ENCODE data around the gene ABI3BP.

ABI3BP gene

DNA sequence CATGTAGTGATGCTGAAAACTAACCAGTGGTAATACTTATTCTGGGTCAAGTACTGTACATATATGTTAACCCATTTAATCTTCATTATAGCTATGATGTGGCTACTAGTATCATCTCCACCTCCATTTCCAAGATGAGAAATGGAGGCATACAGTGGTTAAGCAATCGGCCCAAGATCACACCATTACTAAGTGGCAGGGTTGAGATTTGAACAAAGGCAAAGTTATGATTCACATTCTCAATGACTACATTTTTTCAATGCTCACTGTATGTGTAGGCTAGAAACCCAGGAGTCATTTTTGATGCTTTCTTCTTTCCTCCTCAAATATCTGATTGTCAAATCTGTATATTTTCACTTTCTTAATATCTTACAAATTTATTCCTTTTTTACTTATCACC lies 30.2 kb downstream of the ABI3BP start:
- Histone ChIP-seq H3K36me3 (ENCODE audit: insufficient read depth, low read length) (no peaks in the 10 kb centered on the region), H3K79me2 (ENCODE audit: insufficient read depth, low read length) (no peaks in the 10 kb centered on the region), H3K27me3 (ENCODE audit: insufficient read depth, low read length) (no peaks in the 10 kb centered on the region), H3K9me3 (ENCODE audit: low read length) (no peaks in the 10 kb centered on the region), H3K4me1 (ENCODE audit: insufficient read depth, low read length, severe bottlenecking) (no peaks in the 10 kb centered on the region), H3F3A (ENCODE audit: insufficient read depth, low read length) (no peaks in the 10 kb centered on the region), H3K9me2 (ENCODE audit: low read depth, low read length) (no peaks in the 10 kb centered on the region), H4K20me1 (ENCODE audit: insufficient read depth, low read length) (no peaks in the 10 kb centered on the region), H3K27ac (ENCODE audit: low read depth, low read length, poor library complexity, severe bottlenecking) (no peak overlapping the region), H2AFZ (ENCODE audit: low read length) (no peak overlapping the region), H3K9ac (ENCODE audit: low read length) (no peak overlapping the region), H3K4me2 (ENCODE audit: low read length) (no peak overlapping the region), H3K4me3 (ENCODE audit: low read depth, low read length, poor library complexity, severe bottlenecking) (no peak overlapping the region)
- TF ChIP-seq, protein P1, sequence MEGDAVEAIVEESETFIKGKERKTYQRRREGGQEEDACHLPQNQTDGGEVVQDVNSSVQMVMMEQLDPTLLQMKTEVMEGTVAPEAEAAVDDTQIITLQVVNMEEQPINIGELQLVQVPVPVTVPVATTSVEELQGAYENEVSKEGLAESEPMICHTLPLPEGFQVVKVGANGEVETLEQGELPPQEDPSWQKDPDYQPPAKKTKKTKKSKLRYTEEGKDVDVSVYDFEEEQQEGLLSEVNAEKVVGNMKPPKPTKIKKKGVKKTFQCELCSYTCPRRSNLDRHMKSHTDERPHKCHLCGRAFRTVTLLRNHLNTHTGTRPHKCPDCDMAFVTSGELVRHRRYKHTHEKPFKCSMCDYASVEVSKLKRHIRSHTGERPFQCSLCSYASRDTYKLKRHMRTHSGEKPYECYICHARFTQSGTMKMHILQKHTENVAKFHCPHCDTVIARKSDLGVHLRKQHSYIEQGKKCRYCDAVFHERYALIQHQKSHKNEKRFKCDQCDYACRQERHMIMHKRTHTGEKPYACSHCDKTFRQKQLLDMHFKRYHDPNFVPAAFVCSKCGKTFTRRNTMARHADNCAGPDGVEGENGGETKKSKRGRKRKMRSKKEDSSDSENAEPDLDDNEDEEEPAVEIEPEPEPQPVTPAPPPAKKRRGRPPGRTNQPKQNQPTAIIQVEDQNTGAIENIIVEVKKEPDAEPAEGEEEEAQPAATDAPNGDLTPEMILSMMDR (IDR thresholded peaks at IDR 0.05; ENCODE audit: low read length): no peak
- no peak for TF ChIP-seq EZH2 (IDR thresholded peaks at IDR 0.05; ENCODE audit: borderline replicate concordance, low read length)

DNA sequence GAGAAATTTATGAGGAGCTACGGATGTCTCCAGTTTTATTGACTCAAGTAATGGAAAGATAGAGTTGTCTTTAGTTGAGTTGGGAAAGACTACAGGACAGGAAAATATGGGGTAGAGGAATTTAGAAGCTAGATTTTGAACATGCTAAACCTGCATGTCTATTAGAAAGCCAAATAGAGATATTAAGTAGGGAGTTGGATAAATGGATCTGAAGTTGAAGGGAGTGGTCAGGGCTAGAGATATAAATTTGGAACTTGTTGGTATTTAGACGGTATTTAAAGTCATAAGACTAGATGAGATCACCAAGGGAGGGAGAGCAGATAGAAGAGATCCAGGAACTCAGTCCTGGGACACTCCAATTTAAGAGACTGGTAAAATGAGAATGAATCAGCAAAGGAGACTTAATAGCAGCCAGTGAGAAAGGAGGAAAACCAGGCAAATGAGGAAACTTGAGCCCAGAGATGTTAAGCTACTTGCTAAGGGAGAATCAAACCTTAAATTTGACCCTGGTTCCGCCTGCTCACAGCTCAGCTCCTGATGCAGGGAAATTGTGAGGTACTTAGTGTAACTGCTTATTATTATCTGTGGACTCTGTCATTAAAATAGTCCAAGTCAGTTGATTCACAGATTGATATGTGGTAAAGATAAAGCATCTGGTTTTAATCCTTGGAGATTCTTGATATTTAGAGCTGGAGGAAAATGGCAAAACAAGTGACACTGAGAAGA lies 35.8 kb downstream of the ABI3BP start:
- Histone ChIP-seq H3K9me2 (ENCODE audit: low read depth, low read length) (no peaks in the 10 kb centered on the region), H3F3A (ENCODE audit: insufficient read depth, low read length) (no peaks in the 10 kb centered on the region)

DNA sequence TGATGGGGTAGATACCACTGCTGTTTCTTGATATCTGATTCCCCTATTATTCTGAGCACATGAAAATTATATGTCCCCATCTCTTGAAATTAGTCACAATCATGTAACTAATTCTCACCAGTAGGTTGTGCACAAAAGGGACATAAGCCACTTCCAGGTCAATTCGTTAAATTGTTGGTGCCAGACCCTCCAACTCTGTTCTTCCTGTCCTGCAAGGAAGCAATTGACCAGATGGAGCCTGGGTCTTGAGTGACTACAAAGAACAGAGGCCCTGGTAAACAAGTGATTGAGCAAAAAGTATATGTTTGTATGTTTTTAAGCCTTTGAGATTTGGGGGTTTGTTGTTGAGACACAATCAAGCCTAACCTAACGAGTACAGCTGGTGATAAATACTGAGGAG lies 36.9 kb downstream of the ABI3BP start:
- H2AFZ ChIP-seq (ENCODE audit: low read length): no peak overlapping the region
- H3K27ac ChIP-seq (ENCODE audit: low read depth, low read length, poor library complexity, severe bottlenecking): no peak overlapping the region
- H3K4me3 ChIP-seq (ENCODE audit: low read depth, low read length, poor library complexity, severe bottlenecking): no peak overlapping the region
- no peaks in the 10 kb centered on the region for H3K36me3 ChIP-seq (ENCODE audit: insufficient read depth, low read length)
- H3K9me3 ChIP-seq (ENCODE audit: low read length): no peaks in the 10 kb centered on the region
- no peaks in the 10 kb centered on the region for H3F3A ChIP-seq (ENCODE audit: insufficient read depth, low read length)
- no peaks in the 10 kb centered on the region for H3K4me1 ChIP-seq (ENCODE audit: insufficient read depth, low read length, severe bottlenecking)
- H3K4me2 ChIP-seq (ENCODE audit: low read length): no peak overlapping the region
- H4K20me1 ChIP-seq (ENCODE audit: insufficient read depth, low read length): no peaks in the 10 kb centered on the region
- no peaks in the 10 kb centered on the region for H3K79me2 ChIP-seq (ENCODE audit: insufficient read depth, low read length)
- no peak for TF ChIP-seq EZH2 (IDR thresholded peaks at IDR 0.05; ENCODE audit: borderline replicate concordance, low read length)
- TF ChIP-seq, protein P1 (IDR thresholded peaks at IDR 0.05; ENCODE audit: low read length): no peak
- H3K27me3 ChIP-seq (ENCODE audit: insufficient read depth, low read length): no peaks in the 10 kb centered on the region
- no peaks in the 10 kb centered on the region for H3K9me2 ChIP-seq (ENCODE audit: low read depth, low read length)
- H3K9ac ChIP-seq (ENCODE audit: low read length): no peak overlapping the region

More for the DNA sequence above, 35.8 kb downstream of the ABI3BP start:
- no peak overlapping the region for H2AFZ ChIP-seq (ENCODE audit: low read length)
- no peaks in the 10 kb centered on the region for H4K20me1 ChIP-seq (ENCODE audit: insufficient read depth, low read length)
- no peaks in the 10 kb centered on the region for H3K27me3 ChIP-seq (ENCODE audit: insufficient read depth, low read length)
- H3K27ac ChIP-seq (ENCODE audit: low read depth, low read length, poor library complexity, severe bottlenecking): no peak overlapping the region
- H3K4me3 ChIP-seq (ENCODE audit: low read depth, low read length, poor library complexity, severe bottlenecking): no peak overlapping the region
- no peaks in the 10 kb centered on the region for H3K79me2 ChIP-seq (ENCODE audit: insufficient read depth, low read length)
- H3K4me2 ChIP-seq (ENCODE audit: low read length): no peak overlapping the region
- no peak overlapping the region for H3K9ac ChIP-seq (ENCODE audit: low read length)
- TF ChIP-seq, protein P1 (IDR thresholded peaks at IDR 0.05; ENCODE audit: low read length): no peak
- TF ChIP-seq EZH2 (IDR thresholded peaks at IDR 0.05; ENCODE audit: borderline replicate concordance, low read length): no peak
- H3K9me3 ChIP-seq (ENCODE audit: low read length): no peaks in the 10 kb centered on the region
- H3K36me3 ChIP-seq (ENCODE audit: insufficient read depth, low read length): no peaks in the 10 kb centered on the region
- H3K4me1 ChIP-seq (ENCODE audit: insufficient read depth, low read length, severe bottlenecking): no peaks in the 10 kb centered on the region

All from OCI-LY1 (cell line).